Right atrium auricular region (tissue), 2 donors: ENCODE measurements around the gene SPG11. TPM values are rescaled to one million over a fixed set of nuclear protein-coding genes. Genes with fewer than 3 reads are reported as not detected.
"Not testable (repeated sequence)": the region's sequence is repeated elsewhere in the genome, so short reads cannot be mapped to it uniquely, and the experiment has no call there.

Experiments
- DNase-seq: peaks from one replicate; pipeline ENCODE4 v3.0.0-alpha.2; 2019; ENCODE audit warnings: low spot score
- H3K27ac ChIP-seq, 2 donors: fragments of 200-600 bp; sonication (generic); 1 replicate in 1 of 2; 2 replicates in 1 of 2; pipeline ENCODE4 v1.5.1; 2016 to 2019
- H3K27me3 ChIP-seq, 2 donors: fragments of 200-600 bp; sonication (generic); one replicate each; pipeline versions ENCODE4 v1.5.1 to v1.6.0; 2017 to 2019
- H3K36me3 ChIP-seq: fragments of 200-600 bp; sonication (generic); one replicate; pipeline ENCODE4 v1.5.1; 2016
- H3K4me1 ChIP-seq, 2 donors: fragments of 200-600 bp; sonication (generic); one replicate each; pipeline versions ENCODE4 v1.5.1 to v1.6.0; 2017 to 2019
- H3K4me3 ChIP-seq, 2 donors: fragments of 200-600 bp; sonication (generic); 1 replicate in 1 of 2; 2 replicates in 1 of 2; pipeline ENCODE4 v1.5.1; 2017 to 2019; ENCODE audit warnings: mild to moderate bottlenecking in 1 of 2, moderate library complexity in 1 of 2
- H3K9me3 ChIP-seq, 2 donors: fragments of 200-600 bp; sonication (generic); one replicate each; pipeline ENCODE4 v1.5.1; 2019
- total RNA-seq, 2 donors: library from RNA; depleted of rRNA; stranded (reverse); fragments of >200 nt; gene quantifications; one replicate each; pipeline ENCODE4 v1.1.0, GENCODE V29; 2016
- TF ChIP-seq, protein P1 (sequence below), 2 donors: fragments of 200-600 bp; sonication (generic); IDR thresholded peaks; one replicate each; pipeline ENCODE4 v1.5.1; 2019; ENCODE audit warnings: antibody characterized with exemption in 2 of 2

The SPG11 gene
- total RNA-seq, 2 donors from 2014 or later, result 34.2 to 40.1 TPM

DNA sequence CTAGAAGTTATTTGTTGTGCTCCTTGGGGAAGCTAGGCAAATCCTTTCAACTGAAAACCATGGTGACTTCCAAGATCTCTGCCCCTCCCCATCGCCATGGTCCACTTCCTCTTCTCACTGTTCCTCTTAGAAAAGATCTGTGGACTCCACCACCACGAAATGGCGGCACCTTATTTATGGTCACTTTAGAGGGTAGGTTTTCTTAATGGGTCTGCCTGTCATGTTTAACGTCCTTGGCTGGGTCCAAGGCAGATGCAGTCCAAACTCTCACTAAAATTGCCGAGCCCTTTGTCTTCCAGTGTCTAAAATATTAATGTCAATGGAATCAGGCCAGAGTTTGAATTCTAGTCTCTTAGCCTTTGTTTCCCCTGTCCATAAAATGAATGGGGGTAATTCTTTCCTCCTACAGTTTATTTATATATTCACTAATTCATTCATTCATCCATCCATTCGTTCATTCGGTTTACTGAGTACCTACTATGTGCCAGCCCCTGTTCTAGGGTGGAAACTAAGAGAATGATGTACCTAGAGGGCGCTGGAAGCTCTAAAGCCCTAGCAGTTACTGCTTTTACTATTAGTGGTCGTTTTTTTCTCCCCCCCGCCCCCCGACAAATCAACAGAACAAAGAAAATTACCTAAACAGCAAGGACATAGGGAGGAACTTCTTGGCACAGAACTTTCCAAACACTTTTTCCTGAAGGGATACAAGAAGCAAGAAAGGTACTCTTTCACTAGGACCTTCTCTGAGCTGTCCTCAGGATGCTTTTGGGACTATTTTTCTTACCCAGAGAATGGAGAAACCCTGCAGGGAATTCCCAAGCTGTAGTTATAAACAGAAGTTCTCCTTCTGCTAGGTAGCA, 47.0 kb upstream of the SPG11 start:
- TF ChIP-seq, protein P1, sequence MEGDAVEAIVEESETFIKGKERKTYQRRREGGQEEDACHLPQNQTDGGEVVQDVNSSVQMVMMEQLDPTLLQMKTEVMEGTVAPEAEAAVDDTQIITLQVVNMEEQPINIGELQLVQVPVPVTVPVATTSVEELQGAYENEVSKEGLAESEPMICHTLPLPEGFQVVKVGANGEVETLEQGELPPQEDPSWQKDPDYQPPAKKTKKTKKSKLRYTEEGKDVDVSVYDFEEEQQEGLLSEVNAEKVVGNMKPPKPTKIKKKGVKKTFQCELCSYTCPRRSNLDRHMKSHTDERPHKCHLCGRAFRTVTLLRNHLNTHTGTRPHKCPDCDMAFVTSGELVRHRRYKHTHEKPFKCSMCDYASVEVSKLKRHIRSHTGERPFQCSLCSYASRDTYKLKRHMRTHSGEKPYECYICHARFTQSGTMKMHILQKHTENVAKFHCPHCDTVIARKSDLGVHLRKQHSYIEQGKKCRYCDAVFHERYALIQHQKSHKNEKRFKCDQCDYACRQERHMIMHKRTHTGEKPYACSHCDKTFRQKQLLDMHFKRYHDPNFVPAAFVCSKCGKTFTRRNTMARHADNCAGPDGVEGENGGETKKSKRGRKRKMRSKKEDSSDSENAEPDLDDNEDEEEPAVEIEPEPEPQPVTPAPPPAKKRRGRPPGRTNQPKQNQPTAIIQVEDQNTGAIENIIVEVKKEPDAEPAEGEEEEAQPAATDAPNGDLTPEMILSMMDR (IDR thresholded peaks at IDR 0.05), result peak in 1 of 2 donors; percentile 55
- H3K4me3 ChIP-seq, result peak overlapping the region; percentile 81 to 90
- peaks cover 3% of the 10 kb centered on the region for H3K36me3 ChIP-seq
- peak; percentile 71 for DNase-seq
- H3K27me3 ChIP-seq, result no peaks in the 10 kb centered on the region
- H3K4me1 ChIP-seq, result peaks cover 0 to 26% of the 10 kb centered on the region in 2 donors
- H3K27ac ChIP-seq, result peak overlapping the region; percentile 99 to 100
- H3K9me3 ChIP-seq, result no peaks in the 10 kb centered on the region

GRCh38 chr15:44706946-44707636, 43.6 kb upstream of the SPG11 start:
- Histone ChIP-seq H3K27me3 (no peaks in the 10 kb centered on the region), H3K36me3 (no peaks in the 10 kb centered on the region), H3K4me1 (no peaks in the 10 kb centered on the region), H3K27ac (no peak overlapping the region), H3K9me3 (peaks cover 0 to 4% of the 10 kb centered on the region in 2 donors), H3K4me3 (no peak overlapping the region)
- no peak for DNase-seq
- TF ChIP-seq, protein P1 (IDR thresholded peaks at IDR 0.05), result no peak

DNA sequence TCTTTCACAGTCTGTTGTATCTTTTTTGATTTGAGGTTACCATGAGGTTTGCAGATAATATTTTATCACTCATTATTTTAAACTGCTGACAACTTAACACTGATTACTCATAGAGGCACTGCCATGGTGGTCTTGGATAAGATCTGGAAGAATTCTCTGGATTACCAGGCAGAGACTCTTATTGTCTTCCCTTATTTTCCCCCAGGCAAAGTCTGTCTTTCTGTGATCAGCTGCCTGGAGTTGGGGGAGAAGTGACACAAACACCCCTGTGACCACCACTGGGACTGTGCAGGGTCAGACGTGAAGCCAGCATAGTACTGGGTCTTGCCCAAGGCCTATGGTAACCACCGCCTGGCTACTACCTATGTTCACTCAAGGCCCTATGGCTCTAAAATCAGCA, 42.9 kb upstream of the SPG11 start:
- H3K4me3 ChIP-seq, result no peak overlapping the region
- no peaks in the 10 kb centered on the region for H3K36me3 ChIP-seq
- TF ChIP-seq, protein P1 (IDR thresholded peaks at IDR 0.05), result no peak
- peaks cover 0 to 4% of the 10 kb centered on the region in 2 donors for H3K9me3 ChIP-seq
- H3K27me3 ChIP-seq, result no peaks in the 10 kb centered on the region
- no peak for DNase-seq
- H3K4me1 ChIP-seq, result no peaks in the 10 kb centered on the region
- no peak overlapping the region for H3K27ac ChIP-seq

DNA sequence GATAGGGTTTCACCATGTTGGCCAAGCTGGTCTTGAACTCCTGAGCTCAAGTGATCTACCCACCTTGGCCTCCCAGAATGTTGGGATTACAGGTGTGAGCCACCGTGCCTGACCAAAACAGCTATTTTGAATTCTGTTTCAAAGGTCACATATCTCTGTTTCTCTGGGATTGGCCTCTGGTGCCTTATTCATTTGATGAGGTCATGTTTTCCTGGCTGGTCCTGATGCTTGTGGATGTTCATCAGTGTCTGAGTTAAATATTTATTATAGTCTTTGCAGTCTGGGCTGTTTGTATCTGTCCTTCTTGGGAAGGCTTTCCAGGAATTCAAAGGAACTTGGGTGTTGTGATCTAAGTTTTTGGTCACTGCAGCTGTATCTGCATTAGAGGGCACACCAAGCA, 42.5 kb upstream of the SPG11 start:
- Histone ChIP-seq H3K27ac (no peak overlapping the region), H3K36me3 (no peaks in the 10 kb centered on the region), H3K9me3 (peaks cover 0 to 4% of the 10 kb centered on the region in 2 donors), H3K27me3 (no peaks in the 10 kb centered on the region), H3K4me3 (no peak overlapping the region), H3K4me1 (no peaks in the 10 kb centered on the region)
- no peak for DNase-seq
- TF ChIP-seq, protein P1 (IDR thresholded peaks at IDR 0.05), result no peak

DNA sequence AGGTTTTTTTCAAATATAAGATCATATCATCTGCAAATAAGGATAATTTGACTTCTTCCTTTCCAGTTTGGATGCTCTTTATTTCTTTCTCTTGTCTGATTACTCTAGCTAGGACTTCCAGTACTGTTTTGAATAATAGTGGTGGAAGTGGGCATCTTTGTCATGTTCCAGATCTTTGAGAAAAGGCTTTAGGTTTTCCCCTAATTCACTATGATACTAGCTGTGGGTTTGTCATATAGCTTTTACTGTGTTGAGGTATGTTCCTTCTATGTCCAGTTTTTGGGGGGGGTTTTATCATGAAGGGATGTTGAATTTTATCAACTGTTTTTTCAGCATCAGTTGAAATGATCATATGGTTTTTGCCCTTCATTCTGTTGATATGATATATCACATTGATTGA, 37.2 kb upstream of the SPG11 start:
- DNase-seq, H3K27ac ChIP-seq: not testable (repeated sequence)

GRCh38 chr15:44698641-44699040, 35.2 kb upstream of the SPG11 start:
- Histone ChIP-seq H3K9me3 (peaks cover 0 to 4% of the 10 kb centered on the region in 2 donors), H3K27me3 (no peaks in the 10 kb centered on the region), H3K4me1 (no peaks in the 10 kb centered on the region), H3K4me3 (no peak overlapping the region), H3K36me3 (no peaks in the 10 kb centered on the region), H3K27ac (no peak overlapping the region)
- TF ChIP-seq, protein P1 (IDR thresholded peaks at IDR 0.05), result no peak
- no peak for DNase-seq

More for the DNA sequence above, 37.2 kb upstream of the SPG11 start:
- H3K27me3 ChIP-seq, H3K36me3 ChIP-seq, H3K4me3 ChIP-seq, H3K9me3 ChIP-seq, H3K4me1 ChIP-seq: not testable (repeated sequence)
